K562 (cell line): Measurements from ENCODE around the gene SOCS2. TPM values are rescaled to one million over a fixed set of nuclear protein-coding genes. Genes with fewer than 3 reads are reported as not detected.

Experiments
- CCNT2 ChIP-seq: IDR thresholded peaks from 2 replicates; pipeline ENCODE4 v1.6.1; 2011; ENCODE audit warnings: borderline replicate concordance, low read depth, mild to moderate bottlenecking, moderate library complexity, mixed read lengths, low read length; ENCODE audit not compliant: insufficient read length; ENCODE audit errors: extremely low read depth
- CHAMP1 ChIP-seq: fragments of 450-650 bp; IDR thresholded peaks from 2 replicates; pipeline ENCODE4 v1.6.1; 2016; ENCODE audit warnings: mild to moderate bottlenecking
- CREM ChIP-seq: IDR thresholded peaks from 2 replicates; pipeline ENCODE4 v1.6.1; 2014; ENCODE audit warnings: antibody characterized with exemption, low read depth
- CTCF ChIP-seq, 3 experiments: IDR thresholded peaks in 2 of 3; conservative IDR thresholded peaks in 1 of 3; 2 replicates each; pipeline ENCODE4 v1.5.1; 2011 to 2012; ENCODE audit warnings: low read length in 3 of 3, mild to moderate bottlenecking in 3 of 3, control low read depth in 2 of 3, improper control_type of control experiment in 1 of 3, inconsistent platforms in 1 of 3, low read depth in 1 of 3, mixed read lengths in 1 of 3, moderate library complexity in 1 of 3; ENCODE audit not compliant: insufficient read depth in 2 of 3
- KLF1 ChIP-seq: fragments of 450-650 bp; IDR thresholded peaks from 2 replicates; pipeline ENCODE4 v1.6.1; 2016; ENCODE audit warnings: missing genetic modification characterization, missing compliant biosample characterization
- KLF13 ChIP-seq: fragments of 450-650 bp; IDR thresholded peaks from 2 replicates; pipeline ENCODE4 v1.6.1; 2016; ENCODE audit warnings: missing genetic modification characterization, low read depth, mild to moderate bottlenecking, missing compliant biosample characterization, moderate library complexity, borderline replicate concordance
- NONO ChIP-seq, 2 experiments: fragments of 200-400 bp in 1 of 2; fragments of 450-650 bp in 1 of 2; formaldehyde crosslinking in 1 of 2; IDR thresholded peaks; 2 replicates each; pipeline ENCODE4 v1.6.1; 2017; ENCODE audit warnings: low read depth in 2 of 2, mild to moderate bottlenecking in 2 of 2, moderate library complexity in 2 of 2, low read length in 1 of 2
- PCBP1 ChIP-seq: fragments of 200-400 bp; formaldehyde crosslinking; IDR thresholded peaks from 2 replicates; pipeline ENCODE4 v1.6.1; 2018; ENCODE audit warnings: mild to moderate bottlenecking, low read depth, low read length; ENCODE audit not compliant: poor library complexity, severe bottlenecking
- PHF8 ChIP-seq: fragments of 200-600 bp; sonication (generic); IDR thresholded peaks from 2 replicates; pipeline ENCODE4 v1.6.1; 2012; ENCODE audit warnings: mixed run types, mild to moderate bottlenecking, inconsistent platforms, low read length, moderate library complexity, borderline replicate concordance
- POLR2AphosphoS2 ChIP-seq: IDR thresholded peaks from 2 replicates; pipeline ENCODE4 v1.6.1; 2012; ENCODE audit warnings: low read length, improper control_type of control experiment
- STAG1 ChIP-seq: sonication (generic); formaldehyde crosslinking; IDR thresholded peaks from 2 replicates; pipeline ENCODE4 v1.5.0; 2020; ENCODE audit warnings: missing genetic modification reagents, borderline replicate concordance
- TAF15 ChIP-seq: fragments of 200-400 bp; formaldehyde crosslinking; IDR thresholded peaks from 2 replicates; pipeline ENCODE4 v1.6.1; 2017; ENCODE audit warnings: mild to moderate bottlenecking, low read depth, low read length, moderate library complexity
- TAF9B ChIP-seq: fragments of 450-650 bp; IDR thresholded peaks from 2 replicates; pipeline ENCODE4 v1.6.1; 2018; ENCODE audit warnings: mild to moderate bottlenecking; ENCODE audit not compliant: partially characterized antibody
- TBL1XR1 ChIP-seq, 2 experiments: IDR thresholded peaks; 2 replicates each; pipeline ENCODE4 v1.6.1; 2012; ENCODE audit warnings: improper control_type of control experiment in 2 of 2, low read length in 2 of 2, mild to moderate bottlenecking in 1 of 2
- TFAP4 ChIP-seq: sonication (generic); formaldehyde crosslinking; IDR thresholded peaks from 2 replicates; pipeline ENCODE4 v1.8.0; 2022; ENCODE audit warnings: missing genetic modification reagents, mild to moderate bottlenecking, moderate library complexity, borderline replicate concordance
- ZHX1 ChIP-seq: fragments of 150-350 bp; conservative IDR thresholded peaks from 2 replicates; pipeline ENCODE4 v1.6.1; 2014; ENCODE audit warnings: low read length
- ZNF324 ChIP-seq: fragments of 250-450 bp; sonication (Bioruptor Pico); IDR thresholded peaks from 2 replicates; pipeline ENCODE4 v1.4.0; 2020; ENCODE audit warnings: mild to moderate bottlenecking
- polyA plus RNA-seq, 8 experiments: library from polyadenylated mRNA; depleted of rRNA in 4 of 8; stranded (reverse) in 5 of 8; unstranded in 3 of 8; fragments of >200 nt; fragmentation: Nextera tagmentation in 2 of 8; fragmentation: Illumina TruSeq in 1 of 8; extraction: Ambion mirVana in 2 of 8; extraction: Trizol in 1 of 8; gene quantifications; 2 replicates each; pipeline versions ENCODE4 v1.2.1 to v1.2.3, GENCODE V29; 2011 to 2014; ENCODE audit warnings: inconsistent platforms in 1 of 8, missing spikeins in 1 of 8
- total RNA-seq, 7 experiments: library from RNA; depleted of rRNA in 6 of 7; stranded (reverse); fragments of >200 nt in 6 of 7; fragmentation: Illumina TruSeq in 2 of 7; extraction: Trizol in 2 of 7; gene quantifications; 2 replicates each; pipeline versions ENCODE4 v1.2.1 to v1.2.3, GENCODE V29; 2011 to 2021; ENCODE audit warnings: low replicate concordance in 1 of 7

Gene SOCS2
- total and polyA plus RNA-seq, 9 of the 15 experiments (the other 6 are each of a cell fraction or from before 2014, with no cell fraction given), result 37.0 to 162 (median 98.7) TPM

- TF ChIP-seq CTCF (IDR thresholded peaks at IDR 0.05 in 2 of 3, conservative IDR thresholded peaks at IDR 0.05 in 1 of 3; ENCODE audit: insufficient read depth in 2 of 3, low read depth in 1 of 3, low read length in 3 of 3) (peak; percentile 49 to 58 (median 57)), NONO (IDR thresholded peaks at IDR 0.05; ENCODE audit: low read depth in 2 of 2, low read length in 1 of 2) (peak in 1 of 2 experiments; percentile 18; a peak in 1 of 4 replicates), TAF15 (no peak), TAF9B (peak; percentile 44), KLF1 (tag) (no peak), CREM (0 out of 2 replicates have a peak, but pooled peaks have one; percentile 53), ZHX1 (no peak), KLF13 (tag) (peak; percentile 84), CHAMP1 (no peak), PCBP1 (peak; percentile 88), PHF8 (peak; percentile 33; the same call in 1 of the 2 replicates), STAG1 (CRISPR knock-in tag) (peak; percentile 24; the same call in 1 of the 2 replicates), CCNT2 (peak; percentile 2), POLR2AphosphoS2 (peak; percentile 63; the same call in 1 of the 2 replicates), ZNF324 (CRISPR knock-in tag) (no peak), TBL1XR1 (IDR thresholded peaks at IDR 0.05; ENCODE audit: low read length in 2 of 2) (peak in 1 of 2 experiments; percentile 37; a peak in 1 of 4 replicates), TFAP4 (peak; percentile 53; the same call in 1 of the 2 replicates)
These were observed 1.0 kb upstream of the SOCS2 start (continued) for GRCh38 chr12:93571365-93571924.
